Activated CD4-positive, CD25-positive, alpha-beta regulatory T cell treated with anti-CD3 and anti-CD28 coated beads, Interleukin-2, amount 50 U/mL, for 16 hours (primary cell): ENCODE results near the gene NRXN3.

Experiments used
- DNase-seq: peaks from one replicate; pipeline ENCODE4 v3.0.0-alpha.2; 2020; ENCODE audit warnings: low read depth, low spot score

NRXN3 gene

DNA sequence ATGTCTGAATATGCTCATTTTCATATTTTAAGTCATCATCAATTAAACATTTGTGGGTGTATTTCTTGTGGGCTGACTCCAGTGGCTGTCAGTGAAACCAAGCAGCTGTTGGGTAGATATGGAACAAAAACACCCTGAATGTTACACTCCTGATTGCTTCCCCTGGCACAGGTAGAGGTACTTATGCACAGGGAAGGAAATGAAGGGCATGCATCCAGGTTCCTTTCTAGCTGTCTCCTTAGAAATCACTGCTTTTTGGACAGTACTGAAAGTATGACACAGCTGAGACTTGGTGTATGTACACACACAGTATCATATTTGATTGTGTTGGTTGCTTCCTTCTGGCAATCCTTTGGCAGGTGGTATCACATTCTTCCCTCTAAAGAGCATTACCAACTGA is 1034.4 kb downstream of the NRXN3 start:
- no peak for DNase-seq

DNA sequence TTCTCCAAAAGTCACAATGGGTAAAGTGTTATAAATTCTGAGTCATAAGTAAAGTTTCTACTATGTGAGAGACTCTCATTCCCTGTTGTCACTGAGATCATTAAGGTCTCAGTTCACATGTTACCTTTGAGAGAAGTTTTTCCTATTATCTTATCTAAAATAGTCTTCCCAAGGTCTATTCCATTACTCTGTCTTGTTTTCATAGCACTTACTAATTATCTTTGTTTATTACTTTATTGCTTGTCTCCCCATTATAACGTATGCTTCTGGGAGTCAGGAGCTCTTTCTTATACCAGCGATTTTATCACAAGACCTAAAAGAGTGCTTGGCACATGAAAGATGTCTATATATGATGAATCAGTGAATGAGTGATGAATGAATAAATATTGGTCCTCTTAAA is 1039.2 kb downstream of the NRXN3 start:
- DNase-seq, result no peak

DNA sequence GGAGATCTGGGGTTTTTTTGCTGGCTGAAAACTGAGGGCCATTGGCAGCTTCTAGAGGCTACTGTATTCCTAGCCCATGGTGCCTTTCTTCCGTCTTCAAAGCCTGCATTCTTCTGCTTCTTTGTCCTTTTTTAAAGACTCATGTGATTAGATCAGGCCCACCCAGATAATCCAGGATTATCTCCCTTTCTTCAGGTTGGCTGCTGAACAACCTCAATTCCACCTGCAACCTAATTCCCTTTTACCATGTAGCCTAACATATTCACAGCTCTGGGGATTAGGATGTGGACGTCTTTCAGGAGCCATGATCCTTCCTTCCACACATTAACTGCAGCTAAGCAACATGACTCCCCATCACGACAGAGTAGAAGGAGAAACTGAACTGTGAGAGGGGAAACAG is 1055.6 kb downstream of the NRXN3 start:
- DNase-seq, result no peak

DNA sequence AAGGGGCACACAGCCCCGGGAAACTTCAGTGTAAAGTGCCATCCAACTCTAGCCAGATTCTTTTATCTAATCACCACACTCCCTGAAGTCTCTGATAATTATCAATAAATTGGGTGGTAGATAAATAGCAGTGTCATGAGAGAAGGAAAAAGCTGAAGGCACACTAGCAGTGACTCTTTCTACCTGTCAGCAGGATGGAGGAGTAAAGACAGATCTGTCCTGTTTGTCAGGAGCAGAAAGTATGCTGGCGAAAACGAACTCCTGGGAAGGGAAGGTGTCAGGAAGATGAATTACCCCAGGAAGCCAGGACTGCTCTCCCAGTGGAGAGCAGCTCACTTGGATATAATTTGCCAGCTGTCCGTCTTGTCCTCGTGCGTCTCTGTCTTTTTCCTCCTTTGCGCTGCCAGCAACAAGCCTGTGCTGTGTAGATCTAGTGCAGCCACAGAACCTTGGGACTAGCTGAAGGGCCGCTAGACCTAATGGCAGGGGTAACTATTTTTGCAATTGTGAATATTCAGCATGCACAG is 1059.3 kb downstream of the NRXN3 start:
- no peak for DNase-seq

DNA sequence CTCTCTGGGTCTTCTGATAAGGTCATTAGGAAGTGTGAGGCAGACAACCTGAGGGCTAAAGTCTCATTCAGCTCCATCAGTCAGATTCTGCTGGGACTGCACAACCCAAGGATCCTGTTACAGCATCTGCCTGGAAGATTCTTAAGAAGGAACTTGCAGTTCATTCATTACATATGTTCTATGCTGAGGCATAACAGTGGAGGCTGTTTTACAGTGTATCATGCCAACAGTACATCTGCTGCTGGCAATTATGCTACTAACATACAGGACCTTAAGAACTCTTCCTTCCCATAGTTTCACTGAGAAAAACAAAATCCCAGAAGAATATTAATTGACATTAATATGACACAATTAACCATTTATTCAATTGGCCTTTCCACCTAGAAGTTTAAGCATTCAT is 1072.5 kb downstream of the NRXN3 start:
- no peak for DNase-seq

DNA sequence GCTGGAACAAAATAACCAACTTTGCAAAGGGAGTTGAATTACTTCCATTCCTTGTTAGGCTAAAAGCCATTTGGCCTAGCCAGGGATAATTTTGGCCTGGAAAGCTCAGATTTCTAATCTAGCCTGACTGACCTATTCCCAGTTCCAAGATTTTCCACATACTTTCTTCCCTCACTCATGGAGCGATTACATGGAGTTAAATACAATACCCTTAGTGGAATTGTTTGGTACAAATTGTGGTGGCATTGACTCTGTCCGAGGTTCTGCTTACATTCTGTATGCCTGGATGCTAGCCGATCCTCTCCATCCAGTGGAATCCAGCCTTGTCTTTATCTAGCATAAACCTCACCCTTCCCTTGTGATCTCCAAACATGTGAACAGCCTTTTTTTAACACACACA is 1076.0 kb downstream of the NRXN3 start:
- no peak for DNase-seq

DNA sequence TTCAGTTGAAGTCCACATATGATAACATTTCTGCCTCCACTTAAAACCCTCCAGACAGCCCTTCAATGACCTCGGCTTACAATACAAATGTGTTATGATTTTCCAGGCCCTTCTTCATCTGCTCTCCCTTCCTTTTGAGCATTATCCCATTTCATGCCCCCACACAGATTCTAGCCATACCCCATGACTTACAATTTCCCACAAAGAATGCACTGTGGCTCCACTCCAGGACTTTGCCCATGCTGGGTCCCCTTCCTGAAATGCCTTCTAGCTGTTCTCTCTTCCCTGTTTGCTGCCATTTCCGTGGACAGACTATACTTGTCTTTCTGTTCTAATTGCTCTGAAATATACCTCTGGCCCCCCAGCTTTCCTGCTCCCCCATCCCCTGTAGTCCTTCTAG is 1078.0 kb downstream of the NRXN3 start:
- DNase-seq, result no peak

DNA sequence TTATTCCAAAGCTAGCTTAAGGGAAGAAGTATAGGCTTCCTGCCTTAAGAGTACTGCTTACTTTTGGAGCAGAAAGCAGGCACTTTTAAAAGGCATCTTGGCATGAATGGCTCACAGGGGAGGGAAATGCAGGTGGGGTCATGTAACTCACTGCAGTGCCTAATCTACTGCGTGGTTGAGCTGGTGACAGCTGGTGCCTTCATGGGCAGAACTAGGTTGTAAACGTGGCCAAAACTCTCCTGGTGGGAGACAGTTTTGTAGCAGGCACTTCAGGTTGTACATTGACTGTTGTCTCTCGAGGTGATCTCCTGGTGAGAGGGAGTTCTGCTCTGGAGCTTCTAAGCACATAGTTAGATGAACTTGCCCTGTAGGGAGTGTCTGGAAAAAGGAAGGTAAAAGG is 1078.6 kb downstream of the NRXN3 start:
- no peak for DNase-seq

DNA sequence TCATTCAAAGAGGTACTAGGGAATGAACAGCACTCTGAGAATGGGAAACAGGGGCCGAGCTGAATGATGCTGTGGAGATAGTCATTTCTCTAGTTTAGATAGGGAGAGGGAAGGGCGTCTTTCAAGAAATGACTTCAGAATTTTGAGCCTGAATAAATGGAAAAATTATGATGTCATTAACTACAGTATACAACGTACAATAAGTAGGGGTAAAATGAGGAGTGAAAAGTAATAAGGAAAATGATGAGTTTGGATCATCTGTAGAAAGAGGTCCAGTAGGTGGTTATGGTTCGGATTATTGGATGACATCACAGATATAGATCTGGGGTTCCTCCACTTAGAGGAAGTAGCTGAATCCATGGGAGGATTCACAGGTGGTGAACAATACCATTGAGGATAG is 1081.1 kb downstream of the NRXN3 start:
- no peak for DNase-seq

DNA sequence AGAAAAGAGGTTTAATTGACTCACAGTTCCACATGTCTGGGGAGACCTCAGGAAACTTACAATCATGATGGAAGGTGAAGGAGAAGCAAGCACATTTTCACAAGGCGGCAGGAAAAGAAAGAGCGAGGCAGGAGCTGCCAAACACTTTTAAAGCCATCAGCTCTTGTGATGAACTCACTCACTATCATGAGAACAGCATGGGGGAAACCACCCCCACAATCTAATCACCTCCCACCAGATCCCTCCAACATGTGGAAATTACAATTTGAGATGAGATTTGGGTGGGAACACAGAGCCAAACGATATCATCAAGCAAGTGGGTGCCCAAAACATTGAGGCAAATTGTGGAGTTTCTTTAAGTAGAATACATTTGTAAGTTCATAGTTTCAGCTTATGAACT is 1083.4 kb downstream of the NRXN3 start:
- no peak for DNase-seq

DNA sequence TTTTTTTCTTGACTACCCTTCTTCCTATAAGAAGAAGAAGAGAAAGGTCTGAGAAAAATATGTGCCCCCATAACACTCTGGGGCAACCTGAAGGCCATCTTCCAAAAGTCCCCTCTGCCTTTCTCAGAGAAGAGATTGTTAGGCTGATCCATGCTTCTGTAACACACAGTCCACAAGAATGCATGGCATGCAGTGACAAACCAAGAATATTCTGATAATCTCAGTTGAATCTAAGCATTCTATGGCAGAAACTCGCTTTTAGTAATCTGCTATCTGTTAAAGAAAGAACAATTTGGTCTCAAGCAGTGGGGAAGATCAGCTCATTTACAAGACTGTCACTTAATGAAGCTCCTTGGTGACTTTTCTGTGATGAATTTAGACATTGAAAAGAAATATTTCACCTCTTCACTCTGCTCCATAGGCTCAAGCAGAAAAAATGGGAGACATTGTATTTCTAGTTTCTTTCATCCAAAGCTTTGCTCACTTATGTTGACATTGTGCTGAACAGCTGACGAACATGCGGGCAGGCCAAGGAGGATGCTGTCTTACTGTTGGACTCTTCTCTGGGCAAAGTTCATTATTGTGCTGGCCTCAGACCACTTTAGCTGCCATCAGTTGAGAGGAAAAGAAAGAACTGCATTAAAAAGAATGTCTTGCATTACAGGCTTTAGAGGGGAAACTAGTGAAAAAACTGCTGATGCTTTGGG is 1084.0 kb downstream of the NRXN3 start:
- no peak for DNase-seq

DNA sequence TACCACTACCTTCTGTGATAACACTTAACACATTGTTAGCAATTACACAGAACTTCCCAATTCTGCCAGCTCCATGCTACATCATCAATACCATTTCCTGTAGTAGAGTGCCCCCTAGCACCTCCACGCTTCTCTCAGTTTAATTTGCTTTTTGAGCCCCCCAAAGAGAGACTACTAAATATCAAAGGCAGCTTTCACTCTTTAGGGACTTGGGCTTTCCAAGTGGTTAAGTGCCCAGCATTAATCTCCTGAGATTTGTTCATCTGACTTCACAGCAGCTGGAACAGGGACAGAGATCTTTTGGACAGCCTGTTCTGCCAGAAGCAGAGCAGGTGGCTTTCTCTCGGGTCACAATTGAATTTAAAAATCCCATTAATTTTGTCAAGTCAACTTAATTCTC is 1086.2 kb downstream of the NRXN3 start:
- DNase-seq, result no peak

DNA sequence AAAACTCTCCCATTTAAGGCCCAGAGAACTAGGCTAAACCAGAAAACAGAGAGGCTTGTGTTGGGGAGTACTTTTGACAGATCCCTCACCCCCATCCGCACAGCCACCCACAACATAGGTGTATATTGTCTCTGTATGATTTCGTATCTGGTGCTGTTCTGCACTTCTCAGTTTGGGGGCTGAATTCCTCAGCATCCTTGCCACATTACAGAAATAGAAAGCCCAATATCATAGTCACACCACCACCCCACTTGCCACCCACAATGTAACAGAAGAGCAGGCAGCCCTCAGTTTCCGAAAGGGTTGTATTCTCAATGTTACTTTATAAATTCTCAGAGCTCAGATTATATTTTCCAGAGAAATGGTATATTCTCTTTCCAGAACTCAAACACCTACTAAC is 1090.2 kb downstream of the NRXN3 start:
- DNase-seq, result no peak

DNA sequence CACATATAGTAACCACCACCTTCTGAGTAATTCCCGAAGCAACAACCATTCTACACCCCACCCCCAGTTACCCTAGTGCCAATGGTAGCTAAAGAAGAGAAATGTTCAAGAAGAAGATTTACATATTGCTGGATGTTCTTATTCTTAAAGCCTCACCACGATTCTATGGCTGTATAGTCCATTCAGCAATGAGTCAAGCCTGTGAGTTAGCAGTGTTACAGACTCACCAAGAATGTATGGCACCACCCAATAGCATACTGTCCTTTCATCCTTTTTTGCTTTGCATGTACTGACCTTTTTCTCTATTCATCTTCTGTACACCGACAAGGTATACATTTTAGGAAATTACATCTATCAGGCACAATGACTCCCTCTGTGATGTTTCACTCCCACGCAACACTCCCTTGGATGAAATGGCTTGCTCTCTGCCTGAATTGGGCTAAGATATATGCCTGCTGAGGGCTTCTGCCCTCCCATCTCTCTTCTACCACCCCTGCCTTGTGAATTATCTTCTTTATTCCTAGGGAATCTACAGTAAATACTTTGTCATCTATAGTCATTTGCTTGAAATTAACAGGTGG is 1095.3 kb downstream of the NRXN3 start:
- no peak for DNase-seq

DNA sequence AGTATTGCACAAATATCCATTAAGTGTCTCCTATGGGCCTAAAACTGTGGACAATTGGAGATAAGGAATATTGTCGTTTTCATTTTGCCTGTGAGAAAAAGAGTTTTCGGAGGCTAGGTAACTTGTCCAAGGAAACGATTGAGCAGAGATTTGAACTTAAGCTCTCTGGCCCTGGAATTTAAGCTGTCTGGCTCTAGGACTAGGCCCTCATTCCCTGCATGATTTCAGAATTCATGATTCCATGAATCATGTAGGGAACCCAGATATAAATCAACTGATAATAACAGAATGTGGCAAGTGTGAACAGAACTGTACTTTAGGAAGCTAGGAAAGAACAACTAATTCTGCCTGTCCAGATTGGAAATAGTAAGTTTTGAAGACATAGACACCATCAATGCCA is 1100.2 kb downstream of the NRXN3 start:
- DNase-seq, result no peak

DNA sequence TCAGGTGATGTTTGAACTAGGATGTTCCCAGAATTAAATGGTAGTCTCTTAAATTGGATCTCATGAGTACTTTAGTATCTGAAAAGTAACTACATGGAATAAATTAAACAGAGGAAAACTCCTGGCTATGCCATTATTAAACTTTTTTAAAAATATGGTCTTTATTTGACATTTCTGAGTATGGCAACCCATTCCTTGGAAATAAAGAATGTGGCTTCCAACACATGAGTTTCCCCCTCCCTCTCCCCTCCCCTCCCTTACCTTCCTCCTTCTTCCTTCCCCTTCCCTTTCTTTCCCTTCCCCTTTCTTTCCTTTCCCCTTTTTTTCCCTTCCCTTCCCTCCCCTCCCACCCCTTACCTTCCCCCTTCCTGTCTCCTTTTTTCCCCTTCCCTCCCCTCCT is 1100.9 kb downstream of the NRXN3 start:
- DNase-seq, result no peak

DNA sequence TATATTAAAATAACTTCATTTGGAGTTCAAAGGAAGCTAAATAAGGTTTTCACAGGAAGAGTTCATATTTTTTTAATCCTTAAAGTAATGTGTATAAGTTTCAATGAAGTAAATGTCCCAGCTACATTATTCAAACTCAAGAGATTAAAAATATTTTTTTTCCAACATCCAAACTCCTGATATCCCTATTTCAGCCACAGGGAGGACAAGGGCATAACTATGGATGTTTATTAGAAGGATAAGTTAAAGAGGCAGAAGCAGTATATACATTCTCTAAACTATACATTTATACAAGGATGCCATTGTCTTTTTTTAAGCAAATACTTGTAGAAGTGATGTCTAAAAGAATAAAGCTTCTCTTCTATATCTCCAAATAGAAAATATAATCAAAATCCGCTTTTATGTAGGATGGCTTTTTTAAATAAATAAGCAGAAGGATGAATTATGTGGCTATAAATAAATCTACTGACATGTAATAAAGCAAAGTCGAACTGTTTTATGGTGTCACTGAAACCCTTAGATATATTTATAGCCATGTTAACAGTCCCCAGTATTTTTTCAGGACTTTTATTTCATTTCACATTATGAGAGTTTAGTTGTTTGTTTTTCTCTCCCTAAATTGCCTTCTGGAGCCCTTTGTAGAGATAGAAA is 1104.6 kb downstream of the NRXN3 start:
- no peak for DNase-seq

DNA sequence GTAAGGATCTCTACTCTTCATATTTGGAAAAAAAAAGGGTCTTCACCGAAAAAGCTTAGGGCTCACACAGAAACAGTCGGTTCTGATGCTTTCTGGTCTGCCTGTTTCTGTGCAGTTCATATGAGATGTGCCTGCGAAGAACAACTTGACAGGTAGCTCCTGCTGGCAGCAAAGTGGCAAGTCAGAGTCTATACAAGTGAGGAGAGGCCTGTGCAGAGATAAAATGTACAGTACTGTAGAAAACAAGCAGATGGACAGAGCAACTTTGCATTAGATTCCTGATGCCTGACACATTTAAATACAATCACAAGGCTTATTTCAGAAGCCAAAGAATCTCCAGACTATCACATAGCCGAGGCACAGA is 1105.1 kb downstream of the NRXN3 start:
- no peak for DNase-seq

DNA sequence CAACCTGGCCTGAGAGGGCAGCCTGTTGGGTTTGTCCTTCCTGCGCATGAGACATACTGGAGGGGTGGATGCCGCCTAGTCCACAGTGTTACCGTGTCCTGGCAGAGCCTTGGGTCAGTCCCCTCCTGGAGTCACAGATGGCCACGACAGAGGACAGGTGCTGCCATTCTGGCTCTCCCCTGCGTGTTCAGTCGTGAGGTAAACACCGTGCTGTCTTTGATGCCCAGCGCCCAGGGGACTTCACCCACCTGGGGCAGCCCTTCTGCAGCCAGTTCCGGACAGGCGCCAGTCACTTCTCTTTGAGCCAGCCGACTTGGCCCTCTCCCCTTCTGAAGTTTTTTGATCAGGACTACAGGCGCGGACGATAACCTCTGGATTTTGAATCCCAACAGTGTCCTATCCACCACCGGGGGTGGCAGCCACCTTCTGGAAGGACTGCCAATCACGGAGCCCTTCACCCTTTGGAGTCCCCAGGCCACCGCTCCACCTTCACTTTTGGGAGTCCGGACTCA is 1108.2 kb downstream of the NRXN3 start:
- DNase-seq, result no peak

DNA sequence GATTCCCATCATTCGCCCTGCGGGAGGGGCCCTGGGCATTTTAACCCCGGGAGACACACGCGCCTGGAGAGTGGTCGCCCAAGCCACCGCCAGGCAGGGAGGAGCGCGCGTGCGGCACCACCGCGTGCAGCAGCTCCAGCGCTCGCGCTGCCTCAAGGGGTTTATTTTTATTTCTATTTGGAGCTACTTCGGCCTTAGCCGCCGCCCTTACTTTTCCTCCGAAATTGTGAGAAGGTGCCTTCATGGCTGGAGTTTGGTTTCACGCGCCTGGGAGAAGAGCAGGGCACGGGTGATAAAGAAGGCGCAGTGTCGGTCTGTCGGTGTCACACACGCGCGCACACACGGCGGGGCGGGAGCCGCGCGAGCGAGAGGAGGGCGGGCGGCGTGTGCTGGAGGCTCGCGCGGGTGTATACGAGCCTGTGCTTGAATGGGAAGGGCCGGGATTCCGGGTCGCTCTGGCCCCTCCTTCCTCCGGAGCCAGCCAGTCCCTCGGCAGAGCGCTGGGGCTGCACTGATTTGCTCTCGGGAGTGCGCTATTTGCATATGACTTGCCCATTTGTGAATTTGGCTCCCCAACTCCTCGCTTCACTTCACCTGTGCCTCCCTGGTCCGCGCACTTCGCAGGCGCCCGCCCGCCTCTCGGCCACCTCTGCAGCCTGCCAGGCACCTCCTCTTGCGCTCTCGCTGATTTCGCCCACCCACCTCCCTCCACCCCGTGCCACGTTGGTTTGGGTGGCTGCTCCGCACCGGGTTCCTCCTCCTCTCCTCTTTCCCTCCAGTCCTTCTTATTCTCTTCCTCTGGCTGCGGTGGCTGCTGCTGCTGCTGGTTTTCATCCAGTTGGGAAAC is 1108.8 kb downstream of the NRXN3 start:
- no peak for DNase-seq

DNA sequence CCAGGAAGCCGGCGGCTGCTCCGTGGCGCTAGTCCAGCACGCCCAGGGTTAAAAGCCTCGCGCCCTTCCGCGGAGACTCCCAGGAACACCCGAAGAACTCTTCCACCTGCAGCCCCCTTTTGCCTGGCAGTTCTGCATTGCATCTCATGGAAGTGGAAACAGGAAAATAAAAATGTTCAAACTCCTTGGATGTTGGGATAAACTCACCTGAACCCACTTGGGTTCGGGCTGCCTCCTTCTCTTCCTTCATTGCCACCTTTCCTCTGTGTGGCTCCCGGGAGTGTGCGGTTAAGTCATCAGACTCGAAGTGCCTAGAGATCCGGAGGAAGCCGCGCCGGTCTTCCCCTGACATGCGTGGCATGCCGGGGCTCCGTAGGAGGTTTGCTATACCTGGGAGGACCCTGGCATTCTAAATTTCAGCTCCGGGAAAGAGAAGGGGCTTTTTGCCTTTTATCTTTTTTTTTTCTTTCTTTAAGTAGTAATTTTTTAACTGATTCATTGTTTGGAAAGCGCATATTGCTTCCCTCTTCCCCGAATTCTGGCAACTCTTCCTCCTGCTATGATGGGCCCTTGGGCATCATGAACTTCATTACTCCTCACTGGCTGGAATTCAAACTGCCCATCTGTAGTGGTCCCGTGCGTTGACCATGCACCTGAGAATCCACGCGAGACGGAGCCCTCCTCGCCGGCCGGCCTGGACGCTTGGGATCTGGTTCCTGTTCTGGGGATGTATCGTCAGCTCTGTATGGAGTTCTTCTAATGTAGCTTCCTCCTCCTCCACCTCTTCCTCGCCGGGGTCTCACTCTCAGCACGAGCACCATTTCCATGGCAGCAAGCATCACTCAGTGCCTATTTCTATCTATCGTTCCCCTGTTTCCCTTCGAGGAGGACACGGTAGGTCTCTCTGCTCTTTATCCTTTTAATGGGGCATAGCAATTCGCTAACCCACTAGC is 1109.7 kb downstream of the NRXN3 start:
- DNase-seq, result no peak
